T-helper 17 cell (primary cell): ENCODE measurements around the gene AADAC. TPM values are rescaled to one million over a fixed set of nuclear protein-coding genes. Genes with fewer than 3 reads are reported as not detected.
"Not testable (repeated sequence)": the region's sequence is repeated elsewhere in the genome, so short reads cannot be mapped to it uniquely, and the experiment has no call there.

Experiments used
- ATAC-seq: fragments of 150-1000 bp; cut with Tn5 transposase; 2 replicates; pipeline ENCODE4 v1.10.0; 2021; ENCODE audit warnings: mild to moderate bottlenecking, moderate library complexity
- DNase-seq, 3 donors: peaks; one replicate each; pipeline versions ENCODE4 v3.0.0 to v3.0.0-alpha.2; 2020 to 2021
- H3K9me3 ChIP-seq: one replicate; pipeline ENCODE4 v1.7.0; 2013; ENCODE audit warnings: low read length, mild to moderate bottlenecking; ENCODE audit not compliant: control insufficient read depth, poor library complexity, severe bottlenecking
- H3K27ac Mint-ChIP-seq: one replicate; pipeline ENCODE4 v1.8.0; 2022; ENCODE audit warnings: mild to moderate bottlenecking, moderate library complexity, mixed read lengths
- H3K27me3 Mint-ChIP-seq: one replicate; pipeline ENCODE4 v1.8.0; 2022; ENCODE audit warnings: mixed read lengths
- H3K36me3 Mint-ChIP-seq: one replicate; pipeline ENCODE4 v1.8.0; 2022; ENCODE audit warnings: low read depth, mixed read lengths
- H3K4me1 Mint-ChIP-seq: one replicate; pipeline ENCODE4 v1.8.0; 2022; ENCODE audit warnings: mild to moderate bottlenecking, mixed read lengths
- H3K4me3 Mint-ChIP-seq: one replicate; pipeline ENCODE4 v1.8.0; 2022; ENCODE audit warnings: mild to moderate bottlenecking, moderate library complexity, mixed read lengths
- total RNA-seq, 4 donors: library from RNA in 2 of 4; stranded (reverse) in 2 of 4; gene quantifications; one replicate each; pipeline ENCODE4 v1.2.3 and lab custom pipeline; 2022 to 2026

The AADAC gene
- total RNA-seq, 2 donors from 2014 or later, result not detected

DNA sequence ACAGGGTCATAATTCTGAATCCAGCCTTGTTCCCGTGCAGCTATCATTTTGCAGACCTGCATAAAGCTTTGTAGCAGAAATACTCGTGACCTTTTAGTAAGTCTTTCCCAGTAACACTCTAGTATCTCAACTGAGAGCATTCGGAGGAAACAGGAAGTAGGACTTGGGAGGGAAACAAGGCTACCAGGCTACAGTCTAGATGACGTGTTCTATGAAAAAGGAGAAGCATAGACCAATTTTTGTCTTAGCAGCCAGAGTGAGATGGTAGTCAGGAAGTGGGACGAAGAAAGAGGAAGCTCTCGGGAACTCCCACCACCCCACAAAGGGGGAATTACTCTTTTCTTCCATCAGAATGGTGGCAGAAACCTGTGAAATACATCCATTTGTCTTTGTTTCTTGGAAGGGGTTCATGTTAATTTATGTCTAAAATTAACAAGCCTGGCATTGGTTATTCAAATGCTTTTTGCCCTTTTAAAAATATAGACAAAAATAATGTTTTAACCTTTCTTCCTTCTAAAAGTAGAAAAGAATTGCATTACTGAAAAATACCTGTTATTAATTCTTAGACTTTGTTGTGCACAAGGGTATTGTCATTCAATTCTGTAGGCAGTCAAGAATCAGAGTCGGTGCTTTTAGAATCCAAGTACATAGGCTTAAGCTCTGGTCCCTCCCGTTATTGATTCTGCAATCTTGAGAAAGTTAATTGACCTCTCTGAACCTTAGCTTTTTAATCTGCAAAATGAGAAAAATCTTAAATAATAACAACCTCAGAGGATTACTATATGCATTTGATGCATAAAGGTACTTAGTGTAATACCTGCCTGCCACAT lies 57.9 kb downstream of the AADAC start:
- H3K9me3 ChIP-seq, result no peaks in the 10 kb centered on the region
- no peak overlapping the region for H3K4me3 Mint-ChIP-seq
- no peak overlapping the region for H3K27ac Mint-ChIP-seq
- DNase-seq, result no peak
- peaks cover 6% of the 10 kb centered on the region for H3K4me1 Mint-ChIP-seq
- H3K36me3 Mint-ChIP-seq, result no peaks in the 10 kb centered on the region
- peak; percentile 50 for ATAC-seq
- peaks cover 5% of the 10 kb centered on the region for H3K27me3 Mint-ChIP-seq

DNA sequence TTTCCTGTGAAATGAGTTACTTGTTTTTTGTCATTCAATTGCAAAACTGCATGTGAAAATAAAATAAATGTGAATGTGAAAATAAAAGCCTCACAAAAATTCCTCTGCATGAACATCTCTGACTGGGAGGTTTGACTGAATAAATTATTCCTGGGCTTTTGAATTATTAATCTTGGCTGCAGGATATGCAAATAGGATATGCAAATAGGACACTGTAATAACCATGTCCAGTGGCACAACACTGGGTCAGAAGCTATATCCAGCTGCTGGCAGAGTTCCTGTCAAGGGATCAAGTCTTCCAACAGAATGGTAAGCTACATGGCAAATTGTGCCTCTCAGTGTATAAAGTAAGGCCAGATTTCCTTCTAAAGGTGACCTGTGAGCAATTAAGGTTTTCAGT lies 59.5 kb downstream of the AADAC start, which contains the start of gene SUCNR1:
Gene SUCNR1, plus strand, starts transcription at position 246 of the 400 bp plus-strand sequence. CDS start 6,250 bp downstream, outside the sequence.
- Mint-ChIP-seq H3K36me3 (no peaks in the 10 kb centered on the region), H3K4me3 (no peak within 1 kb of the TSS), H3K4me1 (peaks cover 6% of the 10 kb centered on the region), H3K27me3 (peaks cover 5% of the 10 kb centered on the region), H3K27ac (no peak within 1 kb of the TSS)
- H3K9me3 ChIP-seq, result no peaks in the 10 kb centered on the region
- no peak for ATAC-seq
- no peak for DNase-seq

DNA sequence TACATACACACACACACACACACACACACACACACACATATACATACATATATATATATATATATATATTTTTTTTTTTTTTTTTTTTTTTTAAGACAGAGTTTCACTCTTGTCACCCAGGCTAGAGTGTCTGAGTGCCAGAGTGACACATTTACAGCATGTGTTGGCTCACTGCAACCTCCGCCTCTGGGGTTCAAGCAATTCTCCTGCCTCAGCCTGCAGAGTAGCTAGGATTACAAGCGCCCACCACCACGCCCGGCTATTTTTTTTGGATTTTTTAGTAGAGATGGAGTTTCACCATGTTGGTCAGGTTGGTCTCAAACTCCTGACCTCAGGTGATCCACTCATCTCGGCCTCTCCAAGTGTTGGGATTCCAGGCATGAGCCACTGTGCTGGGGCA lies 60.2 kb downstream of the AADAC start:
- H3K27ac Mint-ChIP-seq, H3K36me3 Mint-ChIP-seq: not testable (repeated sequence)

DNA sequence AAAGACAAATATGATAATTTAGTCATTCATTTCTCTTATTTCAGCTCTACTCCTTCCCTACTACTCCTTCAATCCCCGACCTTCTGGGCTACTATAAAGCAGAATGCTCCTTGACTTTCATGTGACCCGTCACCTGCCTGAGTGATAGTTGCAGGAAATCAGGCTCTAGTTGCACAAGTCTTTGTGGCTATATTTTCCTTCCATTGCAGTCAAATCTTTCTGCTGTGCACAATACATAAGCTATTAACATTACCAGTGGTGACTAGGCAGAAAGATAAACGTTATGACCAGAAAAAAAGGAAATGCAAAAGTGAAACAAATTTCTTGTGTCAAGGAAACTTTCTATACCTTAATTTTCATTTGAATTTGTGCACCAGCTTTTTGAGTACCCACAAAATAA lies 61.8 kb downstream of the AADAC start:
- Mint-ChIP-seq H3K36me3 (peaks cover 2% of the 10 kb centered on the region), H3K27me3 (peaks cover 10% of the 10 kb centered on the region), H3K4me1 (peaks cover 11% of the 10 kb centered on the region), H3K4me3 (peak overlapping the region; percentile 61), H3K27ac (no peak overlapping the region)
- ATAC-seq, result no peak
- DNase-seq, result no peak
- H3K9me3 ChIP-seq, result no peaks in the 10 kb centered on the region

More for the DNA sequence above, 60.2 kb downstream of the AADAC start:
- not testable (repeated sequence) for H3K9me3 ChIP-seq, H3K4me1 Mint-ChIP-seq, H3K4me3 Mint-ChIP-seq, DNase-seq, ATAC-seq, H3K27me3 Mint-ChIP-seq

DNA sequence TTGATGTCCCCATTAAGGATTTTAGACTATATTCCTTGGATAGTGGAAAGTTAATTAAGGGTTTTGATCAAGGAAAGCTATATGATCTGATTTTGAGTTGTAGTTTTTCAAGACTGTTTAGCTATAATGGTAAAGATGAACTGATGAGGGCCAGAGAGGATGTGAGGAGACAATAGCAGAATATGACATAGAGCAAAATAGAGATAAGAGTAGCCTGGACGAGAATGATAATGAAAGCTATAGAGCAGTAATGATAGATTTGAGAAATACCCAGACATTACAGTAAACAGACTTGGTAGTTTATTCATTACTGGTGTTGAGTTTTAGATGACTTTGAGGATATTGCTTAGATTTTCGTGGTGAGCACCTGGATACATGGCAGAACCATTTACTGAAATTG lies 63.4 kb downstream of the AADAC start:
- no peak for ATAC-seq
- Mint-ChIP-seq H3K4me3 (no peak overlapping the region), H3K4me1 (peaks cover 7% of the 10 kb centered on the region), H3K27me3 (peaks cover 16% of the 10 kb centered on the region), H3K27ac (no peak overlapping the region), H3K36me3 (peaks cover 2% of the 10 kb centered on the region)
- DNase-seq, result no peak
- H3K9me3 ChIP-seq, result no peaks in the 10 kb centered on the region

Other genes starting within 250 kb of the AADAC start
- not detected for gene AADACL2, start 80.2 kb upstream of the AADAC start, total RNA-seq
- 1 to 10 TPM in 1 of 2 donors, not detected in 1; 1.6 TPM for gene SUCNR1, start 59.5 kb downstream of the AADAC start, total RNA-seq